Hepatocyte (in vitro differentiated cells): Measurements from ENCODE around the gene HAVCR1. TPM values are rescaled to one million over a fixed set of nuclear protein-coding genes. Genes with fewer than 3 reads are reported as not detected.

Experiments
- DNase-seq: peaks from one replicate; pipeline ENCODE4 v3.0.0-alpha.2; 2016; ENCODE audit warnings: low spot score
- H2AFZ ChIP-seq: fragments of 200-600 bp; sonication (generic); 2 replicates; pipeline ENCODE4 v1.6.0; 2016; ENCODE audit warnings: antibody characterized with exemption, mild to moderate bottlenecking
- H3K27ac ChIP-seq: fragments of 200-600 bp; sonication (generic); 2 replicates; pipeline ENCODE4 v1.5.1; 2016; ENCODE audit warnings: mild to moderate bottlenecking
- H3K27me3 ChIP-seq: fragments of 200-600 bp; sonication (generic); 2 replicates; pipeline ENCODE4 v1.6.1; 2016
- H3K36me3 ChIP-seq: fragments of 200-600 bp; sonication (generic); replicated peaks from 2 replicates; pipeline ENCODE4 v1.5.1; 2016; ENCODE audit warnings: low read depth; ENCODE audit not compliant: insufficient read depth
- H3K4me1 ChIP-seq: fragments of 200-600 bp; sonication (generic); 2 replicates; pipeline ENCODE4 v1.5.1; 2016; ENCODE audit warnings: mild to moderate bottlenecking, moderate library complexity; ENCODE audit not compliant: insufficient read depth
- H3K4me2 ChIP-seq: fragments of 200-600 bp; sonication (generic); 2 replicates; pipeline ENCODE4 v1.6.0; 2016
- H3K4me3 ChIP-seq: fragments of 200-600 bp; sonication (generic); 2 replicates; pipeline ENCODE4 v1.5.1; 2016; ENCODE audit warnings: mild to moderate bottlenecking
- H3K79me2 ChIP-seq: fragments of 200-600 bp; sonication (generic); 2 replicates; pipeline ENCODE4 v1.6.0; 2017; ENCODE audit warnings: mild to moderate bottlenecking
- H3K9me2 ChIP-seq: fragments of 200-600 bp; sonication (generic); replicated peaks from 2 replicates; pipeline ENCODE4 v1.6.0; 2017; ENCODE audit warnings: mild to moderate bottlenecking; ENCODE audit not compliant: insufficient read depth
- H3K9me3 ChIP-seq: fragments of 200-600 bp; sonication (generic); 2 replicates; pipeline ENCODE4 v1.5.1; 2016; ENCODE audit warnings: low read depth, mild to moderate bottlenecking
- H4K20me1 ChIP-seq: fragments of 200-600 bp; sonication (generic); 2 replicates; pipeline ENCODE4 v1.6.0; 2016; ENCODE audit warnings: mild to moderate bottlenecking; ENCODE audit not compliant: insufficient read depth, poor library complexity, severe bottlenecking
- CTCF ChIP-seq: fragments of 200-600 bp; sonication (generic); IDR thresholded peaks from 2 replicates; pipeline ENCODE4 v1.5.1; 2016; ENCODE audit warnings: antibody characterized with exemption, mild to moderate bottlenecking; ENCODE audit not compliant: poor library complexity
- EZH2 ChIP-seq: fragments of 200-600 bp; sonication (generic); IDR thresholded peaks from 2 replicates; pipeline ENCODE4 v1.6.1; 2016; ENCODE audit warnings: antibody characterized with exemption, mild to moderate bottlenecking, borderline replicate concordance
- EZH2phosphoT487 ChIP-seq: fragments of 200-600 bp; sonication (generic); IDR thresholded peaks from one replicate; pipeline ENCODE4 v1.6.1; 2018; ENCODE audit warnings: antibody characterized with exemption, mild to moderate bottlenecking, low read depth, moderate library complexity; ENCODE audit not compliant: unreplicated experiment, severe bottlenecking
- WGBS: methylation state at CpG from one replicate; pipeline ENCODE4 v1.1.6; 2016; ENCODE audit warnings: low lambda C conversion rate; ENCODE audit errors: missing lambda C conversion rate; 5-methylcytosine and 5-hydroxymethylcytosine counted together
- polyA plus RNA-seq: library from polyadenylated mRNA; unstranded; fragments of >200 nt; fragmentation: Nextera tagmentation; extraction: Ambion mirVana; gene quantifications from 2 replicates; pipeline ENCODE4 v1.2.1, GENCODE V29; 2016
- total RNA-seq: library from RNA; depleted of rRNA; stranded (reverse); fragments of >200 nt; gene quantifications from 2 replicates; pipeline ENCODE4 v1.2.3, GENCODE V29; 2014

HAVCR1 gene
- total and polyA plus RNA-seq, 2 experiments from 2014 or later = 2.1 to 9.5 TPM

GRCh38 chr5:157025093-157025698 is 33.7 kb downstream of the HAVCR1 start:
- Histone ChIP-seq H3K9me3 (no peaks in the 10 kb centered on the region), H3K9me2 (no peaks in the 10 kb centered on the region), H3K4me3 (no peak overlapping the region), H2AFZ (no peak overlapping the region), H3K36me3 (no peaks in the 10 kb centered on the region), H3K27ac (no peak overlapping the region), H3K79me2 (no peaks in the 10 kb centered on the region), H3K4me2 (no peak overlapping the region), H3K4me1 (no peaks in the 10 kb centered on the region), H3K27me3 (no peaks in the 10 kb centered on the region), H4K20me1 (no peaks in the 10 kb centered on the region)
- no peak for DNase-seq
- TF ChIP-seq CTCF (no peak), EZH2phosphoT487 (no peak), EZH2 (no peak)
- 95% methylated on average over 3 of the region's 3 CpGs for WGBS

GRCh38 chr5:157024208-157024959 is 34.5 kb downstream of the HAVCR1 start:
- Histone ChIP-seq H3K9me2 (no peaks in the 10 kb centered on the region), H3K36me3 (no peaks in the 10 kb centered on the region), H2AFZ (no peak overlapping the region), H3K27ac (no peak overlapping the region), H3K27me3 (no peaks in the 10 kb centered on the region), H3K9me3 (no peaks in the 10 kb centered on the region), H3K4me3 (no peak overlapping the region), H3K79me2 (no peaks in the 10 kb centered on the region), H3K4me2 (no peak overlapping the region), H4K20me1 (no peaks in the 10 kb centered on the region), H3K4me1 (no peaks in the 10 kb centered on the region)
- no peak for DNase-seq
- TF ChIP-seq CTCF = no peak
- no peak for TF ChIP-seq EZH2phosphoT487
- no peak for TF ChIP-seq EZH2
- WGBS = 81% methylated on average over 5 of the region's 5 CpGs

DNA sequence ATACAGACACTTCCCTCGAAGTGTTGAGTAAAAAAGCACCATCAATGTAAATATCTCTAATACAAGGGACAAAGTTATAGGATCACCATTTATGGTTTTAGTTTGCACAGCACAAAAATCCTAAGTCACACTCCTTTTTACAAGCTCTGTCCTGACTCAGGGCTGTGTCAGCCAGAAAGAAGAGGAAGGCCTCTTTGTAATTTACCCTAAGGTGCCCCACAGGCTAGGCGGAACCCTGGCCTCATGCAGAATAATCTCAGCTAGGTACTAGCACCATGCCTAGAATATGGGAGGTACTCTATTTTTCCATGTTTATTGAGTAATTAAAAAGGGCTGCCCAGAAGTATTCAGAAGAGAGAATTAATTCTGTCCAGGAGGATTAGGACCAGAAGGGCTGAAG is 36.9 kb downstream of the HAVCR1 start:
- Histone ChIP-seq H3K79me2 (no peaks in the 10 kb centered on the region), H3K4me2 (no peak overlapping the region), H3K9me3 (no peaks in the 10 kb centered on the region), H3K4me1 (no peaks in the 10 kb centered on the region), H3K9me2 (no peaks in the 10 kb centered on the region), H3K4me3 (no peak overlapping the region), H4K20me1 (no peaks in the 10 kb centered on the region), H3K36me3 (no peaks in the 10 kb centered on the region), H3K27me3 (no peaks in the 10 kb centered on the region), H3K27ac (no peak overlapping the region), H2AFZ (no peak overlapping the region)
- 76% methylated on average over 2 of the region's 2 CpGs for WGBS
- no peak for TF ChIP-seq EZH2
- TF ChIP-seq CTCF = no peak
- TF ChIP-seq EZH2phosphoT487 = no peak
- DNase-seq = no peak
